ENCODE results near the gene ALX4. TPM values are rescaled to one million over a fixed set of nuclear protein-coding genes. Genes with fewer than 3 reads are reported as not detected.

The ALX4 gene
- total RNA-seq, 1 donor from 2014 or later, result 1.2 TPM

DNA sequence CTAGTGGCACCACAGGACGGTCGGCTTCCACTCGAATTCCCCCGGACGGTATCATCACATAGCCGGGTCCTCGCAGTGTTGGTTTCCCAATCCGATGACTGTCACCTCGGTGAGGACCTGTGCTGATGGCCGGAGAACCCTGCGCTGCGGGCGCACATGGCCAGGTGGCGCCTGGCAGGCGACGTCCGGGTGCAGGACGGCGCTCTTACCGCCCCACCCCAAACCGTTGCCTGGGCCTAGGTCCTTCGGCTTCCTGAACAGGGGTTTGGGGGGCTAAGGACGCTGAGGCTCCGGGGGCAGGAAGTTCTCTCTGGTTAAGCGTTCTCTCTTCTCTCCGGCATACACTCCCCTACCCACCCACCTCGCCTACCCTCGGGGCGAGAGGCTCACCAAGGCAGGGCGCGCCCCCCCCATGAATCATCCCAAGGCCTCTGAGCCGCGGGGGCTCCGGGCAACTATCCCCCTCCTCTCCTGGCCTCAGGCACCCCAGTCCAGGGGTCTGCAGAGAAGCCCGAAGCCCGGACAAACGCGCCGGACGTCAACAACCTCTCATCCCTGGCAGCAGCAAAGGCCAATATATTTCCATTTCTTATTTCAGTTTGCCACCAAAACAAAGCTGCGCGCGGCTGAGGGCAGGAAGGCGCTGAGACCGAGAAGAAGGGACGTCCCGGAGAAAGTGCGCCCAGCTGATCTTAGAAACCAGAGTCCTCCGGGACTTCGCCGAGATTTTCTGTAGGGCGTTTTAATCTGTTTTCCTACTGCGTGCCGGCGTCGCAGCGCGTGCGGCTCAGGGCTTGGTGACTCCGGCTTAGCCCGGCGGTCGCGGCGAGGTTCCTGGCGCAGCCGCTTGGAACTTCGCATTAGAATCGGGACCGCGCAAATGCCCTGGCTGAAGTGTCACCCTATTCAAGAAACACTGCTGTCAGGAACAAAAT, 5.6 kb downstream of the ALX4 start:
- DNase-seq (ENCODE audit: low spot score in 2 of 2), result peak in 1 of 2 donors; percentile 19
- FAIRE-seq, result no peak

DNA sequence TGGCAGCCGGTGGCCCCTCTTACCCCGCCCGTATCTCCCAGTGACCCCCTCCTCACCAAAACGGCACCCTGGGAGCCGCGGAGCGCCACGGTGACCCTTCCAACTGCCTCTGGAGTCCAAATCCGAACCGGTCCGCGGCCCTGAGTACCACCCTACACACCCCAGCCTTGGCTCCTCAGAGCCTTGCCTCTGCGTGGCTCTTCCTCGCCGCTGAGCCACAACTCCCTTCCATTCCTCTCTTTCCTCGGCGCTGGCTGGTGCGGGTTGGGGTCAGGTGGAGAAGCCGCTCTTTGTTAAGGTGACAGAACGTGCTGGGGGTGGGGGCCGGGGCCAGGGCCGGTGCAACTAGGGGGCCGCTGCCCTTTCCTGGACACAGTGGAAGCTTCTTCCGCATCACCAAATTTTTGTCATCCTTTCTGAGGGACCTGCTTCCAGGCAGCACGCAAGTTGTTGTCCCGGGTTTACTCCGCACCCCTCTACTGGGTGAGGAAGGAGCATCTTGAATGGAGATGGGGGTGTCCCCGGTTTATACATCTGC, 6.5 kb downstream of the ALX4 start:
- FAIRE-seq (no peak), DNase-seq (ENCODE audit: low spot score in 2 of 2) (no peak)

DNA sequence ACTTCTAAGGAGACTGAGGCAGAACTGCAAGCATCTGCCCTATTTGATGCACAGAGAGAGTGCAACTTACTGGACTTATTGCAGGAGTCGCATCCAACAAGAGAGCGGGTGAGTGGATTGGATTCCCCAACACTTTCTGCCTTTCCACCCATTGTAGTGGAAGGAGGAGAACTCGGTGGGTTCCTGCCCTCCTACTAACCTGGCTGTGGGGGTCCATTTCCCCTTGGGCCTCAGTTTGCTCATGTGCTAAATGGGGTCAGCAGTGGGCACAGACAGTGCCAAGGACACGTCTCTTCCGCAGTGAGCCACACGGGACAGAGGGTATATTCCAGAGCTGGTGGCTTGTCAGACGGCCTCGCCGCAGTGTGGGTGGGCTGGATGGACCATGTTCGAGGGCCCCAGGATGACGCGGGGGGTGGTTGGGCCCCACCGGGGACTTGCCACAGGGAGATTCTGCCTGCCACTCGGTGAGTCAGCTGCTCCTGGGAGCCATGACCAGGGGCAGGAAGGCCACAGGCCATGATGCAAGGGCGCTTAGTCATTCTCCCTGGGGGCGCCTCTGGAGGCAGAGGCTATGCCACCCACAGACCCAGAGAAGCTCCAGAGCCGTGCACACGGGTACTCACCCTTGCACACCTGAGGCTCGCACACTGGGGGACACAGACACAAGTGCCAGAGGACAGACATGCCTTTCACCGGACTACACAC, 8.2 kb downstream of the ALX4 start:
- FAIRE-seq (no peak), DNase-seq (ENCODE audit: low spot score in 2 of 2) (no peak)

DNA sequence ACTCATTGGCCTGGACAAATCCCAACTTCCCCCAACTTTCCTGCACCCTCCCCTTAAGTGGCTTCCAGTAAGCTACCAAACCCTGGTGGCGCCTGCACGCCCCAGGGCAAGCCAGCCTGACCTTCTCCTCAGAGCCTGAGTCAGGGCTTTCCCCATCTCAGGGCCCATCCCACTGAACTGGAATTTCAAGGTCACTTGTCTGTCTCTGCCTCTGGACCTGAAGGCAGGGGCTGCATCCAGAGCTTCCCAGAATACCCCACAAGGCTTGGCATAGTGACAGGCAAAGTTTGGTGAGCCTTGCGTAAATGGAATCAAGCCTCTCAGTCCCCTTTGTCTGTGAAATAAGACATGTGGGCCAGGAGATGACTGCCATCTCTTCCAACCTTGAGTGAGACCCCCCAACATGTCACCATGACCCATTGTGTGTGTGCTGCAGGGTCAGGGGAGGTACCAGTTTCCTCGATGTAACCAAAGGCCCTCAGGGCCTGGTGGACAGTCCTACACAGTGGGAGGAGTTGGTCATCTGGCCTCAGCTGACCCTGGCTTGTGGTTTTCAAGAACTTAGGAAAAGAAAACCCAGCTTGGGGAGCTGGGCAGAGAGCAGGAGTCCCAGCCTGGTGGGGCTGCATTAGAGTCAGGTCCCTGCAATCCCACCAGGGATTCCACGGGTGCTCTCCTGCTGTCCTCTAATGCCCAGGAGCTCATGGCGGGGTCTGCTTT, 8.9 kb downstream of the ALX4 start:
- FAIRE-seq, result no peak
- no peak for DNase-seq (ENCODE audit: low spot score in 2 of 2)

DNA sequence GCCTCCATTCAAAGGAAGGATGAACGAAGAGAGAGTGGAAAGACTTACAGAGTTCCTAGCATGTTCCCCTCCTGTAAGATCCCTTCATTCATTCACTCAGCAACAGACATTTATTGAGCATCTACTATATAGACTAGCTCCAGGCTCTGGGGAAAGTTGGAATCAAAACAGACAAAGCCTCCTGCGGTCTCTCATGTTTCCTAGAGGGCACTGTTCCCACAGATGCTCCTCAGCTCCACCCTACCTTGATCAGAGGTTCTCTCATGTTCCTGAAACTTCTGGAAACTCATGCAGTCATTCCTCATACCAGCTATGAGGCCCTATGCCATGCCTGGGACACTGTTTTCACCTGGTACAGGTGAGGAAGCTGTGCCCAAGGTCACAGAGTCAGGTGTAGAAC, 11.1 kb downstream of the ALX4 start:
- no peak for FAIRE-seq

DNA sequence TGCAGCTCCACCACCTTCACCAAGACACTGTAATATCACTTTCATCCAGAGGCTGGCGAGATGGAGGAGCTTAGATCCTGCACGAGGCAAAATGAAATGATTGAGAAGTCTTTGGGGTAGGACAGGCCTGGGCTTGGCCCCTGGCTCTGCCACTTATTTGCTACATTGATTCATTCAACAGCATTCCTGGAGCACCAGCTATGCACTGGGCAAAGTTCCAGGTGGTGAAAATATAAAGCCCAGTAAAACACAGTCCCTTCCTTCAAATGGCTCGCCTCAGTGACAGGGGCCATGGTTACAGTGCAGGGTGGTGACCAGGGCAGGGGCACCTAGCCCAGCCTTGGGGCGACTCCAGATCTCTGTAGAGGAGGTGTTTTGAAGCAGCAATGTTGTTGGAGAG, 19.7 kb downstream of the ALX4 start:
- DNase-seq (ENCODE audit: low spot score in 2 of 2) (no peak), FAIRE-seq (no peak)

More for the DNA sequence above, 11.1 kb downstream of the ALX4 start:
- no peak for DNase-seq (ENCODE audit: low spot score in 2 of 2)

DNA sequence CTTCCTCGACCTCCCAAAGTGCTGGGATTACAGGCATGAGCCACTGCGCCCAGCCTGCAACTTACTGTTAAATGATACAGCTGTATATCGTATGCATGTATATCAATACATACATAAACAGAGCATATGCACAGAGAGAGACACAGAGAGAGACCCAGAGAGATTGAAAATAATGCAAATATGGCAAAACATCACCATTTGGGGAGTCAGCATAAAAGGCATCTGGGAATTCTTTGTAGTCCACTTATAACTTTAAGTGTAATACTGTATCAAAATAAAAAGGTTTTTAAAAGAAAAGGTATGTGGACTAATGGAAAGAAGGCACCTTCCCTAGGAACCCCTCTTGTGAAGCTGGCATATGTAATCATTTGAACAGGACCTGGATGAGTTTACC, 21.8 kb downstream of the ALX4 start:
- no peak for DNase-seq (ENCODE audit: low spot score in 2 of 2)
- FAIRE-seq, result no peak

DNA sequence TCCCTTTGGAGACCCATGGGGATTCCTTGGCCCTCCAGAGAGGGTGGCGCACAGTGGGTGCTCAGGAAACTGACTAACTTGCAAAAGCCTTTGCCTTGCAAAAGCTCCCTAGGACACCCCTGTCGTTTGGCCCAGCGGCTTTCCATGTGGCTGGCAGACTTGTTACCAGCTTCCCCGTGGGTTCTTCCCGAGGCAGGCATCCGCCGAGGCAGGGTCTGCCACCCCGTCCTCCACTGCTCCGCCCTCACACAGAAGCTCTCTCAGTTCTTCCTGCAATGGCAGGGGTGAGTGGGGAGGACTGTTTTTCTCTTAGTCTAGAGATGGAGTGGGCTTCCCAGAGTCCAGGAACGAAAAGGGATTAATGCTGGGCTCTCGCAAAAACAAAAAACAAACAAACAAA, 23.0 kb downstream of the ALX4 start:
- FAIRE-seq (no peak), DNase-seq (ENCODE audit: low spot score in 2 of 2) (no peak)

DNA sequence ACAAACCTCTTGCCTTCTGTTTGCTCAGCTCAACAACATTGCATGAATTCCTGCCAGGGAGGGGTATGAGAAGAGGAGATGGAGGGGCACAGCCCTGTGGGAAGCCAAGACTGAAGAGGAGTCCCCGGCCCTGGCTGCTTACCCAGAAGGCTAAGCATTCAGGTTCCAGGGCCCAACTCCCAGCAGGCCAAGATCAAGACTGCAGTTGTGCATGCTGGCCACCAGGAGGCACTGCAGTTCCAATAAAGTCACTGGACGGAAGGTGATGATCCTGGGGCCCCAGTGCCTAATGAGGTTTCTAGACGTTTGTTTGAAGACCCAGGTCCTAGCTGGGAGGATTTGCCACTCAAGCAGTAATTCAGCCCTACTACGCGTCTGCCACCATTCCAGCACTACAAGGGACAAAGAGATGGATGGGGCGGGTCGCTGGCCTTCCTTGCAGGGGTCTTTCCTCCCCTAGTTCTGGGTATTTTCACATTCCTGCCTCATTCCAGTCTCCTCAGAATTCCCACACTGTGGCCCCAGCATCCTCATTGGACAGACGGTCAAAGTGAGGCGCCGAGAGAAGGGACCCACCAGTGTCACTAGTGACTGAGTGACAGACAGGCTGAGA, 23.6 kb downstream of the ALX4 start:
- FAIRE-seq, result no peak
- DNase-seq (ENCODE audit: low spot score in 2 of 2), result peak; percentile 45 to 69

DNA sequence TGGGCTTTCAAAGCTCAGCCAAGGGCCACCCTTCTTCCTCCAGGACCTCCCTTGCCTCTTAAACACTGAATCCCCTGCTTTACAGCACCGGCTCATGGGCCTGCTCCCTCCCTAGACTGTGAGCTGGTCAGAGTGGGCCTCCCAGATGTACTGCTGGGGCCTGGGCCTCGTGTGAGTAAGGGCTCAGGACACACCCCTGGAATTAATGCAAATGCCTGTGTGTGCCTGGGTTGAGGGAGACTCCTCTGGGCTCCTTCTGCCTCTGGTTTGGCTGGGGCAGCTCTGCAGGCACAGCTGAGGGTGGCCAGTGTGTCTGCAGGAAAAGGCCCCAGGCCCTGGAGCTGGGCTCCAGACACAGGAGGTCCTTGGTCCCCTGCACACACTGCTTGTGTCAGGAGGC, 24.2 kb downstream of the ALX4 start:
- FAIRE-seq (no peak), DNase-seq (ENCODE audit: low spot score in 2 of 2) (no peak)

DNA sequence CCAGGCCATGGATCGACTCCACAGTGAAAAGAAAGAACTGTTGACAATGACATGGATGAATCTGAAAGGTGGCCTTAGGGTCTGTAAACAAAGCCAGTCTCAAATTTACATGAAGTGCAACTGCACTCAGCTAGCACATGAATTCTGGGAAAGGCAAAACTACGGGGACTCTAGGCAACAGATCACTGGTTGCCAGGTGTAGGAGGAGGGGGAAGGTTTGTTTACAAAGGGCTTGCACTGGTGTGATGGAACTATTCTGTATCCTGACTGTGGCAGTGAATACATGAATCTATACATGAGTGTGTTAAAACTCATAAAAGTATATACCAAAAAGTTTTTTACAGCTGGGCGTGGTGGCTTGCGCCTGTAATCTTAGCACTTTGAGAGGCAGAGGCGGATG, 27.3 kb downstream of the ALX4 start:
- DNase-seq (ENCODE audit: low spot score in 2 of 2), result no peak
- no peak for FAIRE-seq

DNA sequence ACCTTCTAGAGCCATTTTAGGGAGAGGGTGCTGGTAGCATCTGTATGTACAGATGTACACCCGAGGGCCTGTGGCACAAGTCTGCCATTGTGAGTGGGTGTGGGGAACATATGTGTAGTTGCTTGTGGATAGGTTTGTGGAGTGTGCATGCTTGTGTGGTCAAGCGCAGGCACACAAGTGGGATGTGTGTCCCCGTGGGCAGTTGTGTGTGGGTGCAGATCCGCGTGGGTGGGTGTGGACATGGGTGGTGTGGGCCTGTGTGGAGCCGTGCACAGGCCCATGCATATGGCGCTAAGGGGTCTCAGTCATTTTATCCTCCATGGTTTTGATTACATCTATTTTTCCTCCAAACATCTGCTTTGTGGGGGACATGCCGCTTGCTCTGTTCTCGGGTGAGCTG, 28.8 kb downstream of the ALX4 start:
- FAIRE-seq (no peak), DNase-seq (ENCODE audit: low spot score in 2 of 2) (no peak)

DNA sequence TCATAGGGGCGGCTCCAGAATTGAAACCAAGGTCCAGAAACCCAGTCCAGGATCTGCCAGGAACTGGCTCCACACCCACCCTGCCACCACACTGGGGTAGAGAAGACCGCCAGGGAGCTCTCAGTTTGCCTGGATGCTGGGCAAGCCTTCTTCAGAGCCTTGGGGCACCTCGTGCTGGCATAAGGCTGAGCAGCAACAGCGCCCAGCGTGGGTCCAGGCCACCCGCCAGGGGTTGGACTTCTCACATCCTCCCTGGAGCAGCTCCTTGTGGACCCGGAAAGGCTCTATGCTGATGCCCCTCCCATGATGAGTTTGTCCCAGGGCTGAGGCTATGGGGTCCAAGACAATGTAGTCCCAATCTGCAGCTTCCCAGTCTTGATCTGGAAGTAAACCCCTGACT, 29.7 kb downstream of the ALX4 start:
- DNase-seq (ENCODE audit: low spot score in 2 of 2) (no peak), FAIRE-seq (no peak)

DNA sequence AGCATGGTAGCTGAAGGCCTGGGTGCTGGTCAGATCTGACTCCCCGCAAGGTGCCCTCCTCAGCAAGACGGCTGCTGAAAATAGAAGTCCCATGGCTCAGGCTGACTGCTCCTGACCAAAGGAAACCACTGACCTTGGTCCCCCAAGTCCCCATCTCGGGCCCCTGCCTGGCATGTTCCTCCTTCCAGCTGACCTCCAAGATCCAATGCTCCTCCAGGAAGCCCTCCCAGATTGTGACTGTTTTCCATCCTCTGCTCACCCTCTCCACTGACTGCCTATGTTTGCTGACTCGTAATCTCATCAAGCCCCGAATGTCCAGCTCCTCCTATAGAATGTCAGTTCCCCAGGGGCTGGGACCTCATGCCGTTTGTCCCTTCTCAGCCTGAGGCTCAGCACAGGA, 30.5 kb downstream of the ALX4 start:
- DNase-seq (ENCODE audit: low spot score in 2 of 2) (no peak), FAIRE-seq (no peak)

DNA sequence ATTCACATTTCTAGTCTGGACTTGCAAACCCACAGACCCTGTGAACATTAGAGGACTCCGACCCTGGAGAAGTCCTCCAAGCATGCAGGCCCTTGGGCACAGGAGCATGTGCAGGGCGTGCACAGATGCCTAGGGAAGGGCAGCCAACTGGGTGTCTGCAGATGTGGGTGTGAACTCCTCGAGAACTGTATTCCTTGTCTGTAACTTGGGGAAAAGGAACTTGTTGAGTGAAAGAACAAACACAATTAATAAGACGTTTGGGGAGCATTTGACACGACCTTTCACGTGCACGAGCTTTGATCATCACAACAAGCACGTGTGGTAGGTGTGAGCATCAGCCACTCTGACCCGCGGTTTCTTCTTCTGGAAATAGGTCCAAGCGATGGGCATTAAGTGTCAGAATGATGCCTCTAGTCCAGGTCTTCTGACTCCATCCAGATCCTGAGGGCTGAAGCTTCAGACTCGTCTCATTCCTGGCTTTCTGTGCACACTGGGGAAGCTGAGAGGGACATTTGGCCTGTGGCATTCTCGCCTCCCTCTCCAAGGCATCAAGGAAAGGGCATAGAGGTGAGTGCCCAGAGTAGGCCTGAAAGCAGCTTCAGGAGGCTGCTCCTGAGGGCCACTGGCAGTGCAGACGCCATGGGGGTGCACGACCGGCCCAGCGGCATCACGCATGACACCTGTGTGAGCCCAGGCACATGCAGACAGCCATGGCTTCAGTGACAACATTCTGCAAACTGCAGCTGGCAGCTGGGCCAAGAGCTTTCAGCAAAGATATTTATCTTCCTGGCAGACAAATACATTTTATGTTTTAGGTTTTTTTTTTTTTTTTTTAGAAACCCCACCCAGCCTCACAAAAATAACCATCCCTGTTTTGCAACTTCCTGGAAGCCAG, 32.5 kb downstream of the ALX4 start:
- no peak for DNase-seq (ENCODE audit: low spot score in 2 of 2)
- FAIRE-seq, result no peak

DNA sequence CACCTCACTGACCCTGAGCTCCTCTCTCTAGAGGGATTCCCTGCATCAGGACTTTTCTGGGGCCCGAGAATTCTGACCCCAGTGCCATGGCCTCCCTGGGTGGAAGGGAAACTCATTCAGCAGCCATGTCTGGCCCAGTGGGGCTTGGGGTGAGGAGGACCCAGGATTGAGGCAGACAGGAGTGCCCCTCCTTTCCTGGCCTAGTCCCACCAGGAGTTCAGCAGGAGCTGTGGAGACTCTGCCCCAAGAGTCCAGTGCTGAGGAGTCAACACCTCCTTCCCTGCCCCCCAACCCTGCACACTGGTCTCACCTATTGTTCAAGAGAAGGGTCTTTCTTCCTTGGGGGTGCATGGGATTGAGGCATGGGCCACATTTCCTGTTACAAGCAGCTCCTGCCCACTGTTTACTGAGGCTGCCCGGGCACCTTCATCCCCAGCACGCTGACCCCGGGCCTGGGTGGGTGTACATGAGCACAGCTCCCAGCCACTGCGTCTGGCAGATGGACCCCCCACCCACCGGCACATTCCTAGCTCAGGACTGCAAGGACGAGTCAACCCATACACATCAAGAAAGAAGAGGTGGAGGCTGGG, 33.9 kb downstream of the ALX4 start:
- FAIRE-seq, result no peak
- no peak for DNase-seq (ENCODE audit: low spot score in 2 of 2)

DNA sequence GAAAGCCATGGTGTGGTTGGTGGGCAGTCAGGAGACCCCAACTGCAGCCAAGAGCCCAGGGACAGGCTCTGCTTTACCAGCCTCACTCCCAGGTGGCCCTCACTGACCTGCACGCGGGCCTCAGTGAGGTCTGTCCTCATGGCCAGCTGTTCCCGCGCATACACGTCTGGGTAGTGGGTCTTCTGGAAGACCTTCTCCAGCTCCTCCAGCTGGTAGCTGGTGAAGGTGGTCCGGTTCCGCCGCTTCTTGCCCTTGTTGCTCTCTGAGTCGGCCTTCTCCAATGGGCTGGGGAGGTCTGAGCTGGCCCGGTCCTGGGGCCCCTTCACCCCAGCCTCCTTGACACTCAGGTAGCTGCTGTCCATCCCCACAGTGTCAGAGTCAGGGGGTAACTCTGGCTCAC, 34.7 kb downstream of the ALX4 start:
- FAIRE-seq, result no peak
- DNase-seq (ENCODE audit: low spot score in 2 of 2), result no peak

DNA sequence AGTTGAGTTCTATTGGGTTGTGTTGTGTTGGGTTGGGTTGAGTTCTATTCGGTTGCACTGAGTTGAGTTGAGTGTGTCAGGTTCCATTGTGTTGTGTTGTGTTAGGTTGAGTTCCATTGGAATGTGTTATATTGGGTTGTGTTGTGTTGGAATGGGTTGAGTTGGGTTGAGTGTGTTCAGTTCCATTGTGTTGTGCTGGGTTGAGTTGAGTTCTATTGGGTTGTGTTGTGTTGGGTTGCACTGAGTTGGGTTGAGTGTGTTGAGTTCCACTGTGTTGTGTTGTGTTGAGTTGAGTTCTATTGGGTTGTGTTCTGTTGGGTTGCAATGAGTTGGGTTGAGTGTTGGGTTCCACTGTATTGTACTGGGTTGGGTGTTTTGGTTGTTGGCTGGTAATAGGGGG, 35.5 kb downstream of the ALX4 start:
- DNase-seq (ENCODE audit: low spot score in 2 of 2) (no peak), FAIRE-seq (no peak)

DNA sequence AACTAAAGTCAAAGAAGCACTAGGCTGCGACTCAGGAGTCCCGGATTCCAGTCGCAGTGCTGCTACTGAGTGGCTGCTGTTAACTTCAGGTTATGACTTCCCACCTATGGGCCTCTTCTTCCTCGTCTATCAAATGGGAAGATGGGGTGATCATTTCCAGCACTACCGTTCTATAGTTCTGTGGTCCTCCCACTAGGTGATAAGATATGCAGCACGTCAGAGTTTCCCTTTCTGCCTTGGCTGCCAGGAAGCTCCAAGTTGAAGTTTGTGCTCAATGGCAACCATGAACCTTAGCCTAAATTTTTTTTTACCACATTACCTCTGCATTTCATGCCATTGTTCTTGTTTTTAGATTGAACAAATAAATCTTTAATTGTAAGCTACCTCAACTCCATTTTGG, 38.7 kb downstream of the ALX4 start:
- DNase-seq (ENCODE audit: low spot score in 2 of 2), result no peak
- no peak for FAIRE-seq

Data from frontal cortex (tissue), 4 donors.